CD14-positive monocyte (primary cell): ENCODE measurements around the gene CAPS. TPM values are rescaled to one million over a fixed set of nuclear protein-coding genes. Genes with fewer than 3 reads are reported as not detected.
"Not testable (repeated sequence)": the region's sequence is repeated elsewhere in the genome, so short reads cannot be mapped to it uniquely, and the experiment has no call there.

Experiments used
- DNase-seq, 3 donors: peaks; one replicate each; pipeline ENCODE4 v3.0.0-alpha.2; 2011 to 2022
- H2AFZ ChIP-seq: 2 replicates; pipeline ENCODE4 v1.6.0; 2012; ENCODE audit warnings: mild to moderate bottlenecking, low read depth, low read length, inconsistent platforms; ENCODE audit not compliant: insufficient read depth, poor library complexity, severe bottlenecking
- H3K27ac ChIP-seq, 2 donors: 1 replicate in 1 of 2; 2 replicates in 1 of 2; pipeline ENCODE4 v1.5.1; 2012 to 2013; ENCODE audit warnings: low read length in 2 of 2, control low read depth in 1 of 2, inconsistent platforms in 1 of 2, low read depth in 1 of 2, mild to moderate bottlenecking in 1 of 2
- H3K27me3 ChIP-seq, 2 donors: one replicate each; pipeline versions ENCODE4 v1.6.0 to v1.6.1; 2011 to 2013; ENCODE audit warnings: low read length in 2 of 2; ENCODE audit not compliant: control insufficient read depth in 2 of 2, insufficient read depth in 2 of 2
- H3K36me3 ChIP-seq, 2 donors: replicated peaks in 1 of 2; 1 replicate in 1 of 2; 2 replicates in 1 of 2; pipeline versions ENCODE4 v1.5.1 to v1.6.1; 2012 to 2013; ENCODE audit warnings: low read length in 2 of 2, control low read depth in 1 of 2, inconsistent platforms in 1 of 2, mild to moderate bottlenecking in 1 of 2; ENCODE audit not compliant: insufficient read depth in 2 of 2, control insufficient read depth in 1 of 2
- H3K4me1 ChIP-seq, 2 donors: 1 replicate in 1 of 2; 2 replicates in 1 of 2; pipeline versions ENCODE4 v1.5.1 to v1.6.1; 2012 to 2013; ENCODE audit warnings: low read length in 2 of 2, control low read depth in 1 of 2, inconsistent platforms in 1 of 2, mild to moderate bottlenecking in 1 of 2, moderate library complexity in 1 of 2; ENCODE audit not compliant: insufficient read depth in 2 of 2, control insufficient read depth in 1 of 2
- H3K4me2 ChIP-seq: replicated peaks from 2 replicates; pipeline ENCODE3; 2012; ENCODE audit warnings: low read length, moderate library complexity, mild to moderate bottlenecking; ENCODE audit not compliant: poor library complexity, severe bottlenecking; ENCODE audit errors: extremely low read depth
- H3K4me3 ChIP-seq, 3 experiments: fragments of 200-600 bp in 1 of 3; sonication (generic) in 1 of 3; replicated peaks in 1 of 3; 1 replicate in 2 of 3; 2 replicates in 1 of 3; pipeline ENCODE4 v1.5.1; 2011 to 2013; ENCODE audit warnings: low read length in 3 of 3, mild to moderate bottlenecking in 3 of 3, control low read depth in 2 of 3, low read depth in 2 of 3, inconsistent platforms in 1 of 3, moderate library complexity in 1 of 3
- H3K79me2 ChIP-seq: 2 replicates; pipeline ENCODE4 v1.6.0; 2012; ENCODE audit warnings: mild to moderate bottlenecking, control low read depth, inconsistent platforms, low read length, moderate library complexity; ENCODE audit not compliant: insufficient read depth
- H3K9ac ChIP-seq: 2 replicates; pipeline ENCODE4 v1.6.0; 2017; ENCODE audit warnings: low read length, mild to moderate bottlenecking; ENCODE audit not compliant: insufficient read depth, poor library complexity, severe bottlenecking
- H3K9me3 ChIP-seq, 2 donors: replicated peaks in 1 of 2; 1 replicate in 1 of 2; 2 replicates in 1 of 2; pipeline versions ENCODE4 v1.5.1 to v1.6.1; 2012 to 2013; ENCODE audit warnings: low read length in 2 of 2, control low read depth in 1 of 2; ENCODE audit not compliant: control insufficient read depth in 1 of 2, insufficient read depth in 1 of 2
- H4K20me1 ChIP-seq: 2 replicates; pipeline ENCODE4 v1.6.0; 2012; ENCODE audit warnings: mild to moderate bottlenecking, low read length, control low read depth, moderate library complexity; ENCODE audit not compliant: insufficient read depth
- H3K27ac Mint-ChIP-seq, 7 donors: one replicate each; pipeline ENCODE4 v1.8.0; 2020; ENCODE audit warnings: mild to moderate bottlenecking in 7 of 7, mixed read lengths in 7 of 7, moderate library complexity in 6 of 7, inconsistent platforms in 2 of 7
- H3K27me3 Mint-ChIP-seq, 3 donors: one replicate each; pipeline ENCODE4 v1.8.0; 2021 to 2022; ENCODE audit warnings: low read depth in 3 of 3, mild to moderate bottlenecking in 3 of 3, mixed read lengths in 3 of 3, moderate library complexity in 3 of 3, inconsistent platforms in 1 of 3
- H3K36me3 Mint-ChIP-seq, 2 donors: one replicate each; pipeline ENCODE4 v1.8.0; 2020; ENCODE audit warnings: mixed read lengths in 2 of 2, inconsistent platforms in 1 of 2, mild to moderate bottlenecking in 1 of 2
- H3K4me1 Mint-ChIP-seq: one replicate; pipeline ENCODE4 v1.8.0; 2020; ENCODE audit warnings: mild to moderate bottlenecking, mixed read lengths
- H3K4me3 Mint-ChIP-seq, 2 donors: one replicate each; pipeline ENCODE4 v1.8.0; 2020; ENCODE audit warnings: mild to moderate bottlenecking in 2 of 2, mixed read lengths in 2 of 2, moderate library complexity in 1 of 2
- H3K9me3 Mint-ChIP-seq, 7 donors: one replicate each; pipeline ENCODE4 v1.8.0; 2020 to 2022; ENCODE audit warnings: mixed read lengths in 7 of 7, mild to moderate bottlenecking in 6 of 7, moderate library complexity in 6 of 7, inconsistent platforms in 2 of 7
- CTCF ChIP-seq: fragments of 200-600 bp; IDR thresholded peaks from one replicate; pipeline ENCODE4 v1.8.0; 2022; ENCODE audit warnings: antibody characterized with exemption, mild to moderate bottlenecking
- WGBS: methylation state at CpG from one replicate; pipeline ENCODE4 v1.1.5; 2013; ENCODE audit warnings: missing lambda C conversion rate; ENCODE audit not compliant: insufficient coverage; 5-methylcytosine and 5-hydroxymethylcytosine counted together
- intact Hi-C, 2 donors: fragments of 100-400 bp; cut with micrococcal nuclease; formaldehyde crosslinking; loops; one replicate each; pipeline versions ENCODE4 v1.15.0 to v1.15.1; 2023
- polyA plus RNA-seq, 3 donors: library from polyadenylated mRNA; depleted of rRNA in 1 of 3; unstranded in 2 of 3; stranded (reverse) in 1 of 3; fragments of 300-500 nt in 2 of 3; fragments of >200 nt in 1 of 3; fragmentation: Illumina TruSeq in 2 of 3; gene quantifications; 1 replicate in 2 of 3; 2 replicates in 1 of 3; pipeline ENCODE4 v1.2.3, GENCODE V29; 2012 to 2021

CAPS gene
- polyA plus RNA-seq, 3 donors, result 0.34 to 34.8 (median 0.72) TPM

GRCh38 chr19:5961969-5962945 is 48.2 kb downstream of the CAPS start:
- peaks cover 96% of the 10 kb centered on the region for H4K20me1 ChIP-seq
- peak overlapping the region; percentile 49 to 77 for H3K27ac ChIP-seq
- intact Hi-C loops, result no loop called here
- TF ChIP-seq CTCF, result no peak
- H3K4me2 ChIP-seq, result peak overlapping the region; percentile 29
- no peaks in the 10 kb centered on the region for H3K9me3 ChIP-seq
- H3K36me3 ChIP-seq, result peaks cover 13 to 53% of the 10 kb centered on the region in 2 donors
- peaks cover 19 to 32% of the 10 kb centered on the region in 2 donors for H3K36me3 Mint-ChIP-seq
- peaks cover 99% of the 10 kb centered on the region for H3K79me2 ChIP-seq
- H3K9ac ChIP-seq, result peak overlapping the region; percentile 23
- H3K4me1 ChIP-seq, result peaks cover 16 to 26% of the 10 kb centered on the region in 2 donors
- no peaks in the 10 kb centered on the region for H3K9me3 Mint-ChIP-seq
- H3K4me3 Mint-ChIP-seq, result peak overlapping the region; percentile 56 to 88
- H3K27me3 ChIP-seq, result no peaks in the 10 kb centered on the region
- H3K27ac Mint-ChIP-seq, result peak overlapping the region; percentile 55 to 92 (median 84)
- H2AFZ ChIP-seq, result peak overlapping the region; percentile 16
- H3K4me1 Mint-ChIP-seq, result peaks cover 39% of the 10 kb centered on the region
- H3K4me3 ChIP-seq, result peak overlapping the region in 2 of 3 experiments; percentile 15 to 41
- H3K27me3 Mint-ChIP-seq, result peaks cover 0 to 2% (median 0%) of the 10 kb centered on the region in 3 donors
- 33% methylated on average over 23 of the region's 29 CpGs for WGBS
- peak; percentile 60 to 66 (median 60) for DNase-seq

GRCh38 chr19:5963259-5963658 is 49.2 kb downstream of the CAPS start:
- H3K4me3 ChIP-seq, H3K27me3 ChIP-seq, H3K27me3 Mint-ChIP-seq, intact Hi-C loops, H3K9me3 Mint-ChIP-seq, DNase-seq, H3K9ac ChIP-seq, H3K9me3 ChIP-seq, H2AFZ ChIP-seq, H3K4me2 ChIP-seq, H3K4me3 Mint-ChIP-seq: not testable (repeated sequence)
- WGBS, result 83% methylated on average over 3 of the region's 6 CpGs
- Histone ChIP-seq H3K36me3 (peaks cover 13 to 44% of the 10 kb centered on the region in 2 donors), H3K79me2 (peaks cover 99% of the 10 kb centered on the region), H3K4me1 (peaks cover 22 to 30% of the 10 kb centered on the region in 2 donors), H3K27ac (peak overlapping the region in 1 of 2 donors; percentile 77), H4K20me1 (peaks cover 96% of the 10 kb centered on the region)
- H3K36me3 Mint-ChIP-seq, result peaks cover 16 to 28% of the 10 kb centered on the region in 2 donors
- H3K4me1 Mint-ChIP-seq, result peaks cover 44% of the 10 kb centered on the region
- peak overlapping the region in 3 of 7 donors; percentile 51 to 92 (median 75) for H3K27ac Mint-ChIP-seq
